SK-N-SH (cell line): Measurements from ENCODE around the gene MYOD1. TPM values are rescaled to one million over a fixed set of nuclear protein-coding genes. Genes with fewer than 3 reads are reported as not detected.

Experiments
- CTCF ChIA-PET: fragments of 300-600, 350-600 bp; formaldehyde crosslinking; extraction: SDS; loops from one replicate; lab custom pipeline; 2021; lab: Yijun Ruan, JAX
- POLR2A ChIA-PET: fragments of 350-600 bp; sonication (Branson Sonifier 250); formaldehyde crosslinking; extraction: SDS; loops from one replicate; lab custom pipeline; 2020; ENCODE audit warnings: antibody characterized with exemption, inconsistent platforms; lab: Yijun Ruan, JAX
- DNase-seq: peaks from one replicate; pipeline ENCODE4 v3.0.0; 2012
- H2AFZ ChIP-seq: fragments of 200-600 bp; sonication (generic); 2 replicates; pipeline ENCODE4 v1.8.1; 2016; ENCODE audit warnings: antibody characterized with exemption, mild to moderate bottlenecking, low read depth
- H3F3A ChIP-seq: fragments of 200-600 bp; sonication (generic); replicated peaks from 2 replicates; pipeline ENCODE3; 2016; ENCODE audit warnings: antibody characterized with exemption, mild to moderate bottlenecking; ENCODE audit not compliant: insufficient read depth
- H3K27ac ChIP-seq, 2 experiments: fragments of 200-500 bp in 1 of 2; fragments of 200-600 bp in 1 of 2; sonication (Bioruptor generic) in 1 of 2; sonication (generic), shearing (Covaris generic) in 1 of 2; 2 replicates each; pipeline versions ENCODE4 v1.5.1 to v1.6.1; 2014 to 2016; ENCODE audit warnings: low read depth in 2 of 2, inconsistent platforms in 1 of 2, low read length in 1 of 2, mild to moderate bottlenecking in 1 of 2, mixed read lengths in 1 of 2
- H3K27me3 ChIP-seq: fragments of 200-600 bp; sonication (generic), shearing (Covaris generic); 2 replicates; pipeline ENCODE4 v1.6.1; 2016; ENCODE audit warnings: mixed run types; ENCODE audit not compliant: insufficient read depth
- H3K36me3 ChIP-seq, 2 experiments: fragments of 200-500 bp in 1 of 2; fragments of 200-600 bp in 1 of 2; sonication (Bioruptor generic) in 1 of 2; sonication (generic) in 1 of 2; replicated peaks in 1 of 2; 2 replicates each; pipeline versions ENCODE3 to v1.5.1; 2014 to 2016; ENCODE audit warnings: low read length in 1 of 2, mild to moderate bottlenecking in 1 of 2; ENCODE audit not compliant: insufficient read depth in 2 of 2, control insufficient read depth in 1 of 2
- H3K4me1 ChIP-seq, 2 experiments: fragments of 200-500 bp in 1 of 2; fragments of 200-600 bp in 1 of 2; sonication (Bioruptor generic) in 1 of 2; sonication (generic), shearing (Covaris generic) in 1 of 2; 2 replicates each; pipeline versions ENCODE4 v1.5.1 to v1.6.1; 2014 to 2016; ENCODE audit warnings: low read depth in 1 of 2, low read length in 1 of 2, mixed run types in 1 of 2; ENCODE audit not compliant: insufficient read depth in 2 of 2, control insufficient read depth in 1 of 2
- H3K4me2 ChIP-seq: fragments of 200-600 bp; sonication (generic), shearing (Covaris generic); 2 replicates; pipeline ENCODE4 v1.6.1; 2017; ENCODE audit warnings: mixed run types
- H3K4me3 ChIP-seq, 2 experiments: fragments of 200-500 bp in 1 of 2; fragments of 200-600 bp in 1 of 2; sonication (Bioruptor generic) in 1 of 2; sonication (generic), shearing (Covaris generic) in 1 of 2; 2 replicates each; pipeline versions ENCODE4 v1.5.1 to v1.8.1; 2014 to 2016; ENCODE audit warnings: low read depth in 2 of 2, inconsistent platforms in 1 of 2, low read length in 1 of 2, mild to moderate bottlenecking in 1 of 2, mixed read lengths in 1 of 2, moderate library complexity in 1 of 2
- H3K79me2 ChIP-seq: fragments of 200-600 bp; sonication (generic); 2 replicates; pipeline ENCODE4 v1.8.1; 2017; ENCODE audit warnings: mild to moderate bottlenecking; ENCODE audit not compliant: insufficient read depth
- H3K9ac ChIP-seq: fragments of 200-600 bp; sonication (generic); 2 replicates; pipeline ENCODE4 v1.6.1; 2017; ENCODE audit warnings: mixed run types
- H3K9me2 ChIP-seq: fragments of 200-600 bp; sonication (generic); 2 replicates; pipeline ENCODE4 v1.6.1; 2017; ENCODE audit warnings: mixed run types
- H3K9me3 ChIP-seq: fragments of 200-600 bp; sonication (generic); 2 replicates; pipeline ENCODE4 v1.6.1; 2017; ENCODE audit warnings: mixed run types, mild to moderate bottlenecking, moderate library complexity
- H4K20me1 ChIP-seq: fragments of 200-600 bp; sonication (generic); 2 replicates; pipeline ENCODE4 v1.6.1; 2017; ENCODE audit warnings: mild to moderate bottlenecking, mixed run types; ENCODE audit not compliant: insufficient read depth
- CTCF ChIP-seq: fragments of 200-600 bp; sonication (generic); IDR thresholded peaks from 2 replicates; pipeline ENCODE4 v1.6.1; 2017; ENCODE audit warnings: antibody characterized with exemption, mild to moderate bottlenecking, moderate library complexity
- EP300 ChIP-seq, 2 experiments: IDR thresholded peaks; 2 replicates each; pipeline versions ENCODE4 v1.4.0 to v1.6.1; 2012; ENCODE audit warnings: borderline replicate concordance in 1 of 2, low read depth in 1 of 2, low read length in 1 of 2
- FOXJ3 ChIP-seq: sonication (generic); formaldehyde crosslinking; IDR thresholded peaks from 2 replicates; pipeline ENCODE4 v1.5.1; 2020; ENCODE audit warnings: mild to moderate bottlenecking, missing genetic modification reagents
- GABPA ChIP-seq: IDR thresholded peaks from 2 replicates; pipeline ENCODE4 v1.4.0; 2012; ENCODE audit warnings: low read depth, mild to moderate bottlenecking
- IRF3 ChIP-seq: fragments of 150-350 bp; IDR thresholded peaks from 2 replicates; pipeline ENCODE4 v1.6.1; 2016; ENCODE audit warnings: mild to moderate bottlenecking, low read depth, low read length
- JUND ChIP-seq: IDR thresholded peaks from 2 replicates; pipeline ENCODE4 v1.4.0; 2012
- MAX ChIP-seq: IDR thresholded peaks from 2 replicates; pipeline ENCODE4 v1.4.0; 2012; ENCODE audit warnings: low read depth
- NRF1 ChIP-seq: IDR thresholded peaks from 2 replicates; pipeline ENCODE4 v1.6.1; 2012; ENCODE audit warnings: low read depth, mild to moderate bottlenecking, low read length
- RXRA ChIP-seq: IDR thresholded peaks from 2 replicates; pipeline ENCODE4 v1.4.0; 2012; ENCODE audit warnings: low read depth, mild to moderate bottlenecking, borderline replicate concordance
- SIN3A ChIP-seq: IDR thresholded peaks from 2 replicates; pipeline ENCODE4 v1.6.1; 2012; ENCODE audit warnings: low read depth, mild to moderate bottlenecking, low read length, moderate library complexity, borderline replicate concordance
- SMC3 ChIP-seq: IDR thresholded peaks from 2 replicates; pipeline ENCODE4 v1.6.1; 2012; ENCODE audit warnings: low read depth, low read length, improper control_type of control experiment
- TAF1 ChIP-seq: IDR thresholded peaks from 2 replicates; pipeline ENCODE4 v1.6.1; 2012; ENCODE audit warnings: low read depth, mild to moderate bottlenecking, low read length, moderate library complexity, borderline replicate concordance
- TCF12 ChIP-seq: IDR thresholded peaks from 2 replicates; pipeline ENCODE4 v1.4.0; 2012
- TEAD4 ChIP-seq: IDR thresholded peaks from 2 replicates; pipeline ENCODE4 v1.4.0; 2012; ENCODE audit warnings: mild to moderate bottlenecking, borderline replicate concordance; ENCODE audit not compliant: insufficient read depth
- USF2 ChIP-seq: fragments of 150-350 bp; IDR thresholded peaks from 2 replicates; pipeline ENCODE4 v1.6.1; 2017; ENCODE audit warnings: antibody characterized with exemption, low read length, low read depth, borderline replicate concordance
- YY1 ChIP-seq: IDR thresholded peaks from 2 replicates; pipeline ENCODE4 v1.4.0; 2012; ENCODE audit warnings: low read depth, mild to moderate bottlenecking
- ZBTB33 ChIP-seq: IDR thresholded peaks from 2 replicates; pipeline ENCODE4 v1.4.0; 2012; ENCODE audit warnings: low read depth, borderline replicate concordance
- WGBS: methylation state at CpG from one replicate; pipeline ENCODE4 v1.1.6; 2017; ENCODE audit warnings: low lambda C conversion rate; 5-methylcytosine and 5-hydroxymethylcytosine counted together
- polyA plus RNA-seq, 3 experiments: library from polyadenylated mRNA; depleted of rRNA; stranded (reverse); fragments of >200 nt; gene quantifications; 2 replicates each; pipeline ENCODE4 v1.2.3, GENCODE V29; 2012

The MYOD1 gene
- polyA plus RNA-seq, 1 of the 3 experiments (the other 2 are of a cell fraction) = not detected

GRCh38 chr11:17739945-17740338 lies 20.6 kb downstream of the MYOD1 start (continued):
- no peak for TF ChIP-seq IRF3
- TF ChIP-seq CTCF = no peak
- TF ChIP-seq SIN3A = no peak
- no peak for TF ChIP-seq TEAD4
- no peak for TF ChIP-seq FOXJ3 (CRISPR knock-in tag)

- ChIA-PET CTCF (interaction anchor here (0.9 to 14.2 kb wide), 4 partner anchors 10 to 239 kb away, joined by 3 to 730 read pairs (median 8); no protein-coding TSS in a partner anchor), POLR2A (no interaction called here)
- no peak overlapping the region for H3K27ac ChIP-seq
These were observed 21.4 kb downstream of the MYOD1 start for GRCh38 chr11:17740649-17741235.

More at GRCh38 chr11:17740649-17741235, 21.4 kb downstream of the MYOD1 start:
- no peak overlapping the region for H2AFZ ChIP-seq
- H3K36me3 ChIP-seq = no peaks in the 10 kb centered on the region
- DNase-seq = no peak
- H3K9me3 ChIP-seq = no peaks in the 10 kb centered on the region
- no peaks in the 10 kb centered on the region for H3K27me3 ChIP-seq
- H3K79me2 ChIP-seq = no peaks in the 10 kb centered on the region
- H3F3A ChIP-seq = no peaks in the 10 kb centered on the region
- H3K9me2 ChIP-seq = no peaks in the 10 kb centered on the region
- H3K4me2 ChIP-seq = no peak overlapping the region
- TF ChIP-seq JUND (no peak), EP300 (IDR thresholded peaks at IDR 0.05; ENCODE audit: borderline replicate concordance in 1 of 2, low read depth in 1 of 2, low read length in 1 of 2) (no peak), FOXJ3 (CRISPR knock-in tag) (no peak), TAF1 (no peak), RXRA (no peak), MAX (no peak), TCF12 (no peak), ZBTB33 (no peak), SMC3 (no peak), SIN3A (no peak), GABPA (no peak), NRF1 (no peak), CTCF (no peak), USF2 (no peak), YY1 (no peak)
- H3K9ac ChIP-seq = no peak overlapping the region
- no peak overlapping the region for H3K4me3 ChIP-seq
- WGBS = 71% methylated on average over 5 of the region's 7 CpGs
- no peaks in the 10 kb centered on the region for H4K20me1 ChIP-seq
- peaks cover 0 to 20% of the 10 kb centered on the region in 2 experiments; a peak in 1 of 4 replicates for H3K4me1 ChIP-seq
